SK-N-SH (cell line): Measurements from ENCODE around the gene WDR33. TPM values are rescaled to one million over a fixed set of nuclear protein-coding genes. Genes with fewer than 3 reads are reported as not detected.

Source experiments
- CTCF ChIA-PET: fragments of 300-600, 350-600 bp; formaldehyde crosslinking; extraction: SDS; loops from one replicate; lab custom pipeline; 2021; lab: Yijun Ruan, JAX
- POLR2A ChIA-PET: fragments of 350-600 bp; sonication (Branson Sonifier 250); formaldehyde crosslinking; extraction: SDS; loops from one replicate; lab custom pipeline; 2020; ENCODE audit warnings: antibody characterized with exemption, inconsistent platforms; lab: Yijun Ruan, JAX
- DNase-seq: peaks from one replicate; pipeline ENCODE4 v3.0.0; 2012
- H2AFZ ChIP-seq: fragments of 200-600 bp; sonication (generic); 2 replicates; pipeline ENCODE4 v1.8.1; 2016; ENCODE audit warnings: antibody characterized with exemption, mild to moderate bottlenecking, low read depth
- H3F3A ChIP-seq: fragments of 200-600 bp; sonication (generic); replicated peaks from 2 replicates; pipeline ENCODE3; 2016; ENCODE audit warnings: antibody characterized with exemption, mild to moderate bottlenecking; ENCODE audit not compliant: insufficient read depth
- H3K27ac ChIP-seq, 2 experiments: fragments of 200-500 bp in 1 of 2; fragments of 200-600 bp in 1 of 2; sonication (Bioruptor generic) in 1 of 2; sonication (generic), shearing (Covaris generic) in 1 of 2; 2 replicates each; pipeline versions ENCODE4 v1.5.1 to v1.6.1; 2014 to 2016; ENCODE audit warnings: low read depth in 2 of 2, inconsistent platforms in 1 of 2, low read length in 1 of 2, mild to moderate bottlenecking in 1 of 2, mixed read lengths in 1 of 2
- H3K27me3 ChIP-seq: fragments of 200-600 bp; sonication (generic), shearing (Covaris generic); 2 replicates; pipeline ENCODE4 v1.6.1; 2016; ENCODE audit warnings: mixed run types; ENCODE audit not compliant: insufficient read depth
- H3K36me3 ChIP-seq, 2 experiments: fragments of 200-500 bp in 1 of 2; fragments of 200-600 bp in 1 of 2; sonication (Bioruptor generic) in 1 of 2; sonication (generic) in 1 of 2; replicated peaks in 1 of 2; 2 replicates each; pipeline versions ENCODE3 to v1.5.1; 2014 to 2016; ENCODE audit warnings: low read length in 1 of 2, mild to moderate bottlenecking in 1 of 2; ENCODE audit not compliant: insufficient read depth in 2 of 2, control insufficient read depth in 1 of 2
- H3K4me1 ChIP-seq, 2 experiments: fragments of 200-500 bp in 1 of 2; fragments of 200-600 bp in 1 of 2; sonication (Bioruptor generic) in 1 of 2; sonication (generic), shearing (Covaris generic) in 1 of 2; 2 replicates each; pipeline versions ENCODE4 v1.5.1 to v1.6.1; 2014 to 2016; ENCODE audit warnings: low read depth in 1 of 2, low read length in 1 of 2, mixed run types in 1 of 2; ENCODE audit not compliant: insufficient read depth in 2 of 2, control insufficient read depth in 1 of 2
- H3K4me2 ChIP-seq: fragments of 200-600 bp; sonication (generic), shearing (Covaris generic); 2 replicates; pipeline ENCODE4 v1.6.1; 2017; ENCODE audit warnings: mixed run types
- H3K4me3 ChIP-seq, 2 experiments: fragments of 200-500 bp in 1 of 2; fragments of 200-600 bp in 1 of 2; sonication (Bioruptor generic) in 1 of 2; sonication (generic), shearing (Covaris generic) in 1 of 2; 2 replicates each; pipeline versions ENCODE4 v1.5.1 to v1.8.1; 2014 to 2016; ENCODE audit warnings: low read depth in 2 of 2, inconsistent platforms in 1 of 2, low read length in 1 of 2, mild to moderate bottlenecking in 1 of 2, mixed read lengths in 1 of 2, moderate library complexity in 1 of 2
- H3K79me2 ChIP-seq: fragments of 200-600 bp; sonication (generic); 2 replicates; pipeline ENCODE4 v1.8.1; 2017; ENCODE audit warnings: mild to moderate bottlenecking; ENCODE audit not compliant: insufficient read depth
- H3K9ac ChIP-seq: fragments of 200-600 bp; sonication (generic); 2 replicates; pipeline ENCODE4 v1.6.1; 2017; ENCODE audit warnings: mixed run types
- H3K9me2 ChIP-seq: fragments of 200-600 bp; sonication (generic); 2 replicates; pipeline ENCODE4 v1.6.1; 2017; ENCODE audit warnings: mixed run types
- H3K9me3 ChIP-seq: fragments of 200-600 bp; sonication (generic); 2 replicates; pipeline ENCODE4 v1.6.1; 2017; ENCODE audit warnings: mixed run types, mild to moderate bottlenecking, moderate library complexity
- H4K20me1 ChIP-seq: fragments of 200-600 bp; sonication (generic); 2 replicates; pipeline ENCODE4 v1.6.1; 2017; ENCODE audit warnings: mild to moderate bottlenecking, mixed run types; ENCODE audit not compliant: insufficient read depth
- CHD2 ChIP-seq: fragments of 150-350 bp; IDR thresholded peaks from 2 replicates; pipeline ENCODE4 v1.6.1; 2018; ENCODE audit warnings: low read length; ENCODE audit not compliant: partially characterized antibody
- EZH2phosphoT487 ChIP-seq: fragments of 200-600 bp; sonication (generic); IDR thresholded peaks from 2 replicates; pipeline ENCODE4 v1.6.1; 2017; ENCODE audit warnings: low read depth, mixed run types, mild to moderate bottlenecking, antibody characterized with exemption, moderate library complexity, borderline replicate concordance
- FOXJ3 ChIP-seq: sonication (generic); formaldehyde crosslinking; IDR thresholded peaks from 2 replicates; pipeline ENCODE4 v1.5.1; 2020; ENCODE audit warnings: mild to moderate bottlenecking, missing genetic modification reagents
- GABPA ChIP-seq: IDR thresholded peaks from 2 replicates; pipeline ENCODE4 v1.4.0; 2012; ENCODE audit warnings: low read depth, mild to moderate bottlenecking
- GATA2 ChIP-seq: sonication (generic); formaldehyde crosslinking; IDR thresholded peaks from 2 replicates; pipeline ENCODE4 v1.5.0; 2020; ENCODE audit warnings: mild to moderate bottlenecking, missing genetic modification reagents
- MXI1 ChIP-seq: IDR thresholded peaks from 2 replicates; pipeline ENCODE4 v1.6.1; 2012; ENCODE audit warnings: mild to moderate bottlenecking, low read depth, low read length, improper control_type of control experiment
- NFIC ChIP-seq: IDR thresholded peaks from 2 replicates; pipeline ENCODE4 v1.4.0; 2012; ENCODE audit warnings: borderline replicate concordance
- PBX3 ChIP-seq: IDR thresholded peaks from 2 replicates; pipeline ENCODE4; 2012
- POLR2AphosphoS5 ChIP-seq: IDR thresholded peaks from 2 replicates; pipeline ENCODE4 v1.6.1; 2012; ENCODE audit warnings: low read depth, low read length
- RCOR1 ChIP-seq: fragments of 150-350 bp; IDR thresholded peaks from 2 replicates; pipeline ENCODE4 v1.6.1; 2017; ENCODE audit warnings: antibody characterized with exemption, low read length
- REST ChIP-seq: IDR thresholded peaks from 2 replicates; pipeline ENCODE4 v1.6.1; 2012; ENCODE audit warnings: mild to moderate bottlenecking, low read depth, low read length, moderate library complexity
- TAF1 ChIP-seq: IDR thresholded peaks from 2 replicates; pipeline ENCODE4 v1.6.1; 2012; ENCODE audit warnings: low read depth, mild to moderate bottlenecking, low read length, moderate library complexity, borderline replicate concordance
- TEAD4 ChIP-seq: IDR thresholded peaks from 2 replicates; pipeline ENCODE4 v1.4.0; 2012; ENCODE audit warnings: mild to moderate bottlenecking, borderline replicate concordance; ENCODE audit not compliant: insufficient read depth
- USF1 ChIP-seq: IDR thresholded peaks from 2 replicates; pipeline ENCODE4 v1.4.0; 2012; ENCODE audit warnings: low read depth, borderline replicate concordance
- WGBS: methylation state at CpG from one replicate; pipeline ENCODE4 v1.1.6; 2017; ENCODE audit warnings: low lambda C conversion rate; 5-methylcytosine and 5-hydroxymethylcytosine counted together
- polyA plus RNA-seq, 3 experiments: library from polyadenylated mRNA; depleted of rRNA; stranded (reverse); fragments of >200 nt; gene quantifications; 2 replicates each; pipeline ENCODE4 v1.2.3, GENCODE V29; 2012
- TF ChIP-seq, protein P1 (sequence below): IDR thresholded peaks from 2 replicates; pipeline ENCODE4 v1.4.0; 2012; ENCODE audit warnings: low read depth, borderline replicate concordance

WDR33 gene
- polyA plus RNA-seq, 1 of the 3 experiments (the other 2 are of a cell fraction): 12.4 TPM

DNA sequence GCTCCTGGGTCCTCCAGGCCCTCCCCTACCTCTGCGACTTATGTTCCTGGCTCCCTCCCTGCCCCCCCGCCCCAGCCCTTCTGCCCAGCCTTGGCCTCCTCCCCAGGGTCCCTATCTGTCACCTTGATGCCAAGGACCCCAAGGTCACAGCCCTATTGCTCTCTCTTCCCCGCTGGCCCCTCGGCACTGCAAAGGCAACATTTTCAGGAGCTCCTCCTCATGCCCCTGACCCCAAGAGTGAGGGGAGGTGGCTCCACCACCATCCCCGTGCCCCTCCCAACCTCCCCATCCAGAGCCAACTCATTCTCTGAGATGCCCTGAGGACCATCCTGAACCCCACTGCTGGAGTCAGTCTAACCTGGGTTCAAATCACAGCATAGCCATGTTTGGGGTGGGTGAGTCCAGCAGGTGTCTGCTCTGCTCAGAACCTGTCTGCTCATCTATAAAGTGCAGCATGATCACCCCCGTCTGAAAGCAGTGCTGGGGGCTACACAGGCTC is 147.4 kb downstream of the WDR33 start:
- no peaks in the 10 kb centered on the region for H3K9me2 ChIP-seq
- CTCF ChIA-PET: interaction anchor here (0.5 to 1.8 kb wide), 4 partner anchors 11 to 309 kb away, joined by 3 to 4 read pairs (median 4); no protein-coding TSS in a partner anchor
- POLR2A ChIA-PET: interaction anchor here (1.5 to 1.8 kb wide), 2 partner anchors 11 kb away, joined by 6 read pairs; partner anchors contain the start of gene LIMS2
- H3K36me3 ChIP-seq: no peaks in the 10 kb centered on the region
- no peak overlapping the region; a peak in 1 of 4 replicates for H3K27ac ChIP-seq
- H4K20me1 ChIP-seq: no peaks in the 10 kb centered on the region
- no peak overlapping the region for H2AFZ ChIP-seq
- H3K4me3 ChIP-seq: no peak overlapping the region
- no peak overlapping the region for H3K4me2 ChIP-seq
- no peaks in the 10 kb centered on the region for H3F3A ChIP-seq
- no peaks in the 10 kb centered on the region for H3K9me3 ChIP-seq
- no peak for DNase-seq
- no peak overlapping the region for H3K9ac ChIP-seq
- peaks cover 0 to 21% of the 10 kb centered on the region in 2 experiments; a peak in 1 of 4 replicates for H3K4me1 ChIP-seq
- H3K27me3 ChIP-seq: no peaks in the 10 kb centered on the region
- TF ChIP-seq PBX3: no peak
- TF ChIP-seq RCOR1: no peak
- TF ChIP-seq TEAD4: no peak
- no peak for TF ChIP-seq REST
- no peak for TF ChIP-seq CHD2
- TF ChIP-seq, protein P1, sequence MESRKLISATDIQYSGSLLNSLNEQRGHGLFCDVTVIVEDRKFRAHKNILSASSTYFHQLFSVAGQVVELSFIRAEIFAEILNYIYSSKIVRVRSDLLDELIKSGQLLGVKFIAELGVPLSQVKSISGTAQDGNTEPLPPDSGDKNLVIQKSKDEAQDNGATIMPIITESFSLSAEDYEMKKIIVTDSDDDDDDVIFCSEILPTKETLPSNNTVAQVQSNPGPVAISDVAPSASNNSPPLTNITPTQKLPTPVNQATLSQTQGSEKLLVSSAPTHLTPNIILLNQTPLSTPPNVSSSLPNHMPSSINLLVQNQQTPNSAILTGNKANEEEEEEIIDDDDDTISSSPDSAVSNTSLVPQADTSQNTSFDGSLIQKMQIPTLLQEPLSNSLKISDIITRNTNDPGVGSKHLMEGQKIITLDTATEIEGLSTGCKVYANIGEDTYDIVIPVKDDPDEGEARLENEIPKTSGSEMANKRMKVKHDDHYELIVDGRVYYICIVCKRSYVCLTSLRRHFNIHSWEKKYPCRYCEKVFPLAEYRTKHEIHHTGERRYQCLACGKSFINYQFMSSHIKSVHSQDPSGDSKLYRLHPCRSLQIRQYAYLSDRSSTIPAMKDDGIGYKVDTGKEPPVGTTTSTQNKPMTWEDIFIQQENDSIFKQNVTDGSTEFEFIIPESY: no peak
- TF ChIP-seq GATA2 (CRISPR knock-in tag): no peak
- no peak for TF ChIP-seq USF1
- TF ChIP-seq FOXJ3 (CRISPR knock-in tag): no peak
- no peak for TF ChIP-seq TAF1
- TF ChIP-seq POLR2AphosphoS5: no peak
- TF ChIP-seq EZH2phosphoT487: no peak
- no peak for TF ChIP-seq NFIC
- TF ChIP-seq MXI1: no peak
- no peak for TF ChIP-seq GABPA
- WGBS: 65% methylated on average over 6 of the region's 6 CpGs
- 0 out of 2 replicates have a peak, but pooled peaks cover 3% of the 10 kb centered on the region for H3K79me2 ChIP-seq
